ENCODE measurements around the gene SLC25A15.
A peak's percentile ranks its signal among the peaks of the same experiment; 100 is the strongest.

Gene SLC25A15

DNA sequence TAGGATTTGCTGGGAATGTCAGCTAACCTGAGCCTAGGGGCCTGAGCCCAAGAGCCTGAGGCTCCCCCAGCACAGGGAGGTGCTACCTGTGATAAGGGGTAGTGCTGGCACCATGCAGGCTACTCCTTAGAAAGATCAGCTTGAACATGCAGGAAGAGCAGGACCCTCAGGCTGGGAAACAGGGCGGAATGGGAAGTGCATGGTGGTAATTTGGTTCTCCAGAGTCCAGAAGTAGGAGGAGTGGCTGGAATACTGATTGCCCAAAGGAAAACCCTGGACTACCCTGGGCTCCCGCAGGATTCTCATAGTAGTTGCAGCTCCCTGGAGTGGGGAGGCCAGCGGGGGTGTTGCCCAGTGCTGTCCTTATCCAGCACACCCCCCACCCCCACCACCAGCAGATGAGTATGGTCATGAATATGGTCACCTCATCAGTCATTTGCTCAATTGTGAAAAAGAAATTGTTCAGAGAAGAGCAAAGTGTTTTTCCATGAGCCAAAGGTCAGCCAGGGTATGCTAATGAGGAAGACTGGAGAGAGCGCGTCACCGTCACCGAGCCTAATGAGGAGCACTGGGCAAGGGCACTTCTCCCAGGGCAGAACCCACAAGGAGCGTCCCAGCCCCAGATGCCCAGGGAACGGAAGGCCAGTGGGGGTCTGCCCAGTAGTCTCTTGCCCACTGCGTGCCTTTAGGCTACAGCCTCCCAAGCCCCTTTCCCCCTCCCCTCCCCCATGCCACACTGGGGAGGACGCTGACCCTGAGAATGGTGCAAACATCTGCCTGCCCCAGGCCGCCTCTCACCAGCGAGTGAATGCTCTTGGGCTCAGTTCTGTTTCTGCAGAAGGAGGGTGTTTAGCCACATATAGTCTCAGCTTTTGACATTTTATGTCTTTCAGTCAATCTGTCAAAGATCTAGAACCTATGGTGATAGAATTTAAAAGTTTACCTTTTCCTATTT lies 5.3 kb downstream of the SLC25A15 start:
- Mint-ChIP-seq H3K27me3 (no peaks in the 10 kb centered on the region), H3K4me1 (peaks cover 9% of the 10 kb centered on the region), H3K9me3 (no peaks in the 10 kb centered on the region), H3K4me3 (no peak overlapping the region), H3K36me3 (peaks cover 6% of the 10 kb centered on the region), H3K27ac (no peak overlapping the region)
- ATAC-seq, result no peak

DNA sequence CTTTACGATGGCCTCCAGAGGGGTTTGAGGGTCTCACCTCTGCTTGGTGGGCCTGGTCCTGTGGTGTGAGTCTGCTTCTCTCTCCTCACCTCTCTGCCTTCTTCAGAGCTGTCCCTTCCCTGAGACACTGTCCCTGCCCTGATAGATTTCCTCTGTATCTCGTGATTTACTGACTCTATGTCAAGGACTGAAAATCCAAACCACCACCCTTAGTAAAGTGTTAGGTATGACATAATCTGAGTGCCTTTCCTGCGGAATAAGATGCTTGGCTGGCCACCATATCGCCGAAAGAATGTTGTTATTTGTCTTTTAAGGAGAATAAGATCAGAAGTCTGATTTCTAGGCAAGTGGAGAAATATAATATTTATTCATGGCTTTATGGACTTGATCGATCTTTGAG lies 7.2 kb downstream of the SLC25A15 start:
- Mint-ChIP-seq H3K4me1 (peaks cover 9% of the 10 kb centered on the region), H3K9me3 (no peaks in the 10 kb centered on the region), H3K4me3 (no peak overlapping the region), H3K27ac (no peak overlapping the region), H3K27me3 (no peaks in the 10 kb centered on the region), H3K36me3 (peaks cover 12% of the 10 kb centered on the region)
- no peak for ATAC-seq

- Mint-ChIP-seq H3K4me3 (no peak overlapping the region), H3K36me3 (peaks cover 22% of the 10 kb centered on the region), H3K4me1 (no peaks in the 10 kb centered on the region), H3K9me3 (no peaks in the 10 kb centered on the region), H3K27me3 (no peaks in the 10 kb centered on the region), H3K27ac (no peak overlapping the region)
- ATAC-seq, result no peak
Observed at GRCh38 chr13:40798380-40798779, 9.0 kb downstream of the SLC25A15 start.

- Mint-ChIP-seq H3K27me3 (no peaks in the 10 kb centered on the region), H3K27ac (no peak overlapping the region), H3K36me3 (peaks cover 33% of the 10 kb centered on the region), H3K9me3 (no peaks in the 10 kb centered on the region), H3K4me1 (no peaks in the 10 kb centered on the region), H3K4me3 (no peak overlapping the region)
- no peak for ATAC-seq
Observed at GRCh38 chr13:40799508-40799907, 10.1 kb downstream of the SLC25A15 start.

GRCh38 chr13:40800559-40800958 lies 11.1 kb downstream of the SLC25A15 start:
- H3K27me3 Mint-ChIP-seq, result no peaks in the 10 kb centered on the region
- H3K9me3 Mint-ChIP-seq, result no peaks in the 10 kb centered on the region
- ATAC-seq, result no peak
- no peak overlapping the region for H3K4me3 Mint-ChIP-seq
- H3K36me3 Mint-ChIP-seq, result peaks cover 40% of the 10 kb centered on the region
- no peaks in the 10 kb centered on the region for H3K4me1 Mint-ChIP-seq
- no peak overlapping the region for H3K27ac Mint-ChIP-seq

DNA sequence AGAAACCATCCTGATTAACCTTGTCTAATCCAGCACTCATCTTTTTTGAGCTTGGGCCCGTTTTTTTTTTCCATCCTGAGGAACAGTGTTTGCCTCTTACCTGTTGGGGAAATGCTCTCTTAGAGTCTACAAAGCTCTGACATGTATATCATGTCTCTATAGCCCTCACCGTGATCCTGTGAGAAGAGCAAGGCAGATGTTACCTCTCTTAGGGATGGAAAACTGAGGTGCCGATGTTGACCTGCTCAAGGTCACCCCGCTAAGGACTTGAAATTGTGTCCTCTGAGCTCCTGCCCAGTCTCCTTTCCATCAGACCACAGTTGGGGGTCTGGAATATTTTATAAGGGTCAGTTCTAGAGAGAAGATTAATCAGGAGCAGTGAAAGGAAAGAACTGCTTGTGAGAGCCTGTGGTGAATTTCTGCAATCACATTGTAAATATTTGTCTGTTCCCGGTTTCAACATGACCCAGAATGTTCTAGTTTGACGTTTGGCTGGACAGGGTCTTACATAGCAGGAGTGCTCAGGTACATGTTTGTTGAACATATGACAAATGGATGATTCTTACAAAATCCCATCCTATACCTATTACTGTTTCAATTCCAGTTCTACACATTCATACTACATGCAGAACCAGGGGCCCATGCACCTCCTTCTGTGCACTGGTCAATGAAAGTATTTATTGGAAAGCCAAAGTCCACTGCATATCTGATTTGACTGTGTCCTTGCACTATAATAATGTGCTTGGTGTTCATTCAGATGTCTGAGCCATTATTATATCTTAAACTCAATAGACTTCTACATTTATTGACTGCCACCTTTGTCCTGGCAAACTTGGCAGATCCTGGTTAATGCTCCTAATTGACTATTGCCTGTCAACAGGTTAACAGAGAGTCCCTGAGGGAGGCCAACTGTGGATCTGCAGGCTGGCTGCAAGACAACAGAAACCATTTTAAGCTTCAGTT lies 12.1 kb downstream of the SLC25A15 start:
- H3K9me3 Mint-ChIP-seq, result no peaks in the 10 kb centered on the region
- H3K4me3 Mint-ChIP-seq, result no peak overlapping the region
- ATAC-seq, result no peak
- H3K27me3 Mint-ChIP-seq, result no peaks in the 10 kb centered on the region
- H3K36me3 Mint-ChIP-seq, result peaks cover 40% of the 10 kb centered on the region
- no peak overlapping the region for H3K27ac Mint-ChIP-seq
- no peaks in the 10 kb centered on the region for H3K4me1 Mint-ChIP-seq

- Mint-ChIP-seq H3K27ac (no peak overlapping the region), H3K4me1 (no peaks in the 10 kb centered on the region), H3K27me3 (no peaks in the 10 kb centered on the region), H3K4me3 (no peak overlapping the region), H3K36me3 (peaks cover 52% of the 10 kb centered on the region), H3K9me3 (no peaks in the 10 kb centered on the region)
- ATAC-seq, result no peak
Observed at GRCh38 chr13:40803316-40803715, 13.9 kb downstream of the SLC25A15 start.

GRCh38 chr13:40806241-40806640 lies 16.8 kb downstream of the SLC25A15 start:
- Mint-ChIP-seq H3K27ac (no peak overlapping the region), H3K9me3 (no peaks in the 10 kb centered on the region), H3K27me3 (no peaks in the 10 kb centered on the region), H3K4me1 (peaks cover under 1% of the 10 kb centered on the region), H3K4me3 (no peak overlapping the region), H3K36me3 (peaks cover 58% of the 10 kb centered on the region)
- no peak for ATAC-seq

- Mint-ChIP-seq H3K27me3 (no peaks in the 10 kb centered on the region), H3K4me3 (no peak overlapping the region), H3K27ac (no peak overlapping the region), H3K36me3 (peaks cover 59% of the 10 kb centered on the region), H3K9me3 (no peaks in the 10 kb centered on the region), H3K4me1 (peaks cover 18% of the 10 kb centered on the region)
- ATAC-seq, result no peak
Observed at GRCh38 chr13:40809471-40809870, 20.1 kb downstream of the SLC25A15 start.

DNA sequence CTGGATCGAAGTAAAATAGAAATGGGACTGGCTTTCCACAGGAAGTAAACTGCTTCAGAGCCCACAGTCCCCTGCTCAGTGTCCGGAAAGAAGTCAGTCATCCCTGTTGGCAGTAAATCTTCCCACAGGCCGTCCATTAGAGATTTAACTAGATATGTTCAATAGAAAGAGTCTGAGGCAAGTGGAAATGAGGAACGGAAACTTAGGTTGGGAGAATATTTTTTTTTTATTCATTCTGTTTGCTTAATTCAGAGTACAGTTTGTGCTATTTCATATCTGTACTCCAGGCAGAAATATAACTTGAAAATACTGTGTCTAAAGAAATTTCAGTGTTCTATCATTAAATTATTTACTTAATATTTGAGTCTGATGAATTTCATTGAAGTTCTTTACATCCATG lies 22.7 kb downstream of the SLC25A15 start:
- H3K27ac Mint-ChIP-seq, result no peak overlapping the region
- peaks cover 18% of the 10 kb centered on the region for H3K4me1 Mint-ChIP-seq
- H3K27me3 Mint-ChIP-seq, result no peaks in the 10 kb centered on the region
- ATAC-seq, result peak; percentile 39
- H3K36me3 Mint-ChIP-seq, result peaks cover 72% of the 10 kb centered on the region
- no peak overlapping the region for H3K4me3 Mint-ChIP-seq
- peaks cover 11% of the 10 kb centered on the region for H3K9me3 Mint-ChIP-seq

DNA sequence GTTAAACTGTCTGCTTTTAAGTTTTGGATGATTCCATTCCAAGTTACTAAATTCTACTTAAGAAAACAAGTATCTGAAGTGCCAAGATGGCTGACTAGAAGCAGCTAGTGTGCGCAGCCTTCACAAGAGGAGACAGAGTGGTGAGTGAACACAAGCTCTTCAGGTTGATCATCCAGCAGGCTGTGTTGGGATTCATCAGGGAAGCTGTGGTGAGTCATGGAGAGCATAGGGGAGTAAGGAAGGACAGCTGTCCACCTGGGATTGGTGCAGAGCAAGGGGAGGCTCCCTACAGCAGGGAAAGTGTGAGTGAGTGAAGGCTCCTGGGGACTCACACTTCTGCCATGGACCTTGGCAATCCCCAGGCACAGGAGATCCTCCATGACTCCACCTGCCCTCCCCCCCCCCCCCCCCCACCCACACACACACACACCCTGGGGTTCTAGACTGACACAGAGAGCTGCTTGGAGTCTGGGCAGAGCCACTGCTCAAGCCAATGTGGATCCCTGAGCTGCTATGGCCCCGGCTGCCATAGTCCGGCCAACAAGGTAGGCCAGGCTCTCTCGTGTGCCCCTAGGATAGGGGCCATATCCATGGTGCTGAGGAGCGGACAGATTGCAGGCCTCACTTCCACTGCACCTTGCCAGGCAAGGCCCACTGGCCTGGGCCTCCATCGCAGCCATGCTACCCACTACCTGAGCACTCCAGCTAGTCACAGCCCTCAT lies 23.5 kb downstream of the SLC25A15 start:
- H3K4me1 Mint-ChIP-seq, result peaks cover 20% of the 10 kb centered on the region
- H3K9me3 Mint-ChIP-seq, result peaks cover 11% of the 10 kb centered on the region
- no peak overlapping the region for H3K4me3 Mint-ChIP-seq
- no peaks in the 10 kb centered on the region for H3K27me3 Mint-ChIP-seq
- H3K27ac Mint-ChIP-seq, result no peak overlapping the region
- peaks cover 65% of the 10 kb centered on the region for H3K36me3 Mint-ChIP-seq
- ATAC-seq, result no peak

DNA sequence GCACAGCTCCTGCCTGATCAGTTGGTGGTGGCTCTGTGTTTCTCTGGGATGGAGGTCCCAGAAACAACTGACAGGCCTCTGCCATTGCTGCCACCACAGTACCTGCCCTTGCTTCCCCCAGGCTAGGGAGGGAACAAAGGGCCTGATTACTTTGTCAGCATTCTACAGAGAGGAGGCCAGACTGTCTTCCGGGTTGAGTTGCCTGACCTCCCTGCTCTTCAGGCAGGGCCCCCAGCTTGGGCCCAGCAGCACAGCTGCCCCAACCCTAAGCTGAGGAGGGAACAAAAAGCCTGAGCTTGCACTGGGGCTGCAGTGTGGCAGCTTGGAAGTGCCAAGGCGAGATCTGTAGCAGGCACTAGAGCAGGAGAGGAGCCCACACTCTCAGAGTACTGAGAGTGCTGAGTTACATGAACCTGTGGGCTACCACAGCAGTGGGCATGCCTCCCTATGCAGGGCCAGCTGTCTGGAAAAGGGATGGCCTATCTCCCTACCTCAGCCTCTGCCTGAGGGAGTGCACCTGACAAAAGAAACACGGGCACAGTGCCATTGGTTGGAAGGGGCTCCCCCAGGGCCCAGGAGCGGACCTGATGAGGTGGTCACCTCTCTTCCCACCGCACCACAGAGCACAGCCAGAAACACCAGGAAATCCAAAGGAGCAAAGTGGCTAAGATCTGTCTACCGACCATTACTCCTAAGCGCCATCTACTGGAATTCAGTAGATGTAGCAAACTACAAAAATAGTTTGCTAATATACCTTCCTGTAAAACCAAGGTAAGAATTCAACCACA lies 24.4 kb downstream of the SLC25A15 start:
- Mint-ChIP-seq H3K27me3 (no peaks in the 10 kb centered on the region), H3K36me3 (peaks cover 62% of the 10 kb centered on the region), H3K4me3 (no peak overlapping the region), H3K9me3 (peaks cover 11% of the 10 kb centered on the region), H3K4me1 (peaks cover 30% of the 10 kb centered on the region), H3K27ac (no peak overlapping the region)
- ATAC-seq, result no peak

GRCh38 chr13:40814803-40815202 lies 25.4 kb downstream of the SLC25A15 start:
- ATAC-seq, result no peak
- peaks cover 11% of the 10 kb centered on the region for H3K9me3 Mint-ChIP-seq
- no peak overlapping the region for H3K27ac Mint-ChIP-seq
- no peaks in the 10 kb centered on the region for H3K27me3 Mint-ChIP-seq
- H3K4me1 Mint-ChIP-seq, result peaks cover 40% of the 10 kb centered on the region
- peaks cover 53% of the 10 kb centered on the region for H3K36me3 Mint-ChIP-seq
- H3K4me3 Mint-ChIP-seq, result no peak overlapping the region

DNA sequence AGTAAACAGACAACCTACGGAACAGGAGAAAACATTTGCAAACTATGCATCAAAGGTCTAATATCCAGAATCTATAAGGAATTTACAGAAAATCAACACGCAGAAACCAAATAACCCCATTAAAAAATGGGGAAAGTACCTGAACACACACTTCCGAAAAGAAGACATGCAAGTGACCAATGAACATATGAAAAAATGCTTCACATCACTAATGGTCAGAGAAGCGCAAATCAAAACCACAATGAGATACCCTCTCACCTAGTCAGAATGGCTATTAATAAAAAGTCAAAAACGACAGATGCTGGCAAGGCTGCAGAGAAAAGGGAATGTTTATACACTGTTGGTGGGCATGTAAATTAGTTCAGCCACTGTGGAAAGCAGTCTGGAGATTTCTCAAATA lies 29.5 kb downstream of the SLC25A15 start:
- no peaks in the 10 kb centered on the region for H3K27me3 Mint-ChIP-seq
- H3K9me3 Mint-ChIP-seq, result peaks cover 11% of the 10 kb centered on the region
- peaks cover 28% of the 10 kb centered on the region for H3K36me3 Mint-ChIP-seq
- no peak overlapping the region for H3K27ac Mint-ChIP-seq
- peaks cover 32% of the 10 kb centered on the region for H3K4me1 Mint-ChIP-seq
- no peak for ATAC-seq
- no peak overlapping the region for H3K4me3 Mint-ChIP-seq
